H1 (cell line): Measurements from ENCODE around the gene MTO1. TPM values are rescaled to one million over a fixed set of nuclear protein-coding genes. Genes with fewer than 3 reads are reported as not detected.

Source experiments
- CTCF ChIA-PET: fragments of 300-600 bp; sonication (Branson Sonifier 250); formaldehyde crosslinking; loops from one replicate; lab custom pipeline; 2021; ENCODE audit not compliant: partially characterized antibody; lab: Charles Lee
- POLR2A ChIA-PET: fragments of 300-600 bp; sonication (Branson Sonifier 250); formaldehyde crosslinking; loops from one replicate; lab custom pipeline; 2021; ENCODE audit warnings: inconsistent platforms; ENCODE audit not compliant: partially characterized antibody; lab: Charles Lee
- DNase-seq, 2 experiments: peaks; one replicate each; pipeline versions ENCODE4 v3.0.0 to v3.0.0-alpha.2; 2010 to 2022; ENCODE audit warnings: low spot score in 2 of 2, low read depth in 1 of 2, mixed read lengths in 1 of 2
- FAIRE-seq: peaks from 2 replicates; lab custom pipeline; 2011; peaks lifted over from hg19 to GRCh38; lab: Jason Lieb, UNC
- H2AFZ ChIP-seq: 2 replicates; pipeline ENCODE4 v1.8.1; 2012; ENCODE audit warnings: low read length, inconsistent platforms
- H2AK5ac ChIP-seq: 2 replicates; pipeline ENCODE4 v1.6.1; 2013; ENCODE audit warnings: low read depth, low read length
- H2BK120ac ChIP-seq: replicated peaks from 2 replicates; pipeline ENCODE3; 2013; ENCODE audit warnings: low read depth, low read length, inconsistent platforms
- H2BK12ac ChIP-seq: 2 replicates; pipeline ENCODE4 v1.6.1; 2013; ENCODE audit warnings: low read depth, low read length
- H2BK15ac ChIP-seq: 2 replicates; pipeline ENCODE4 v1.6.1; 2013; ENCODE audit warnings: low read length
- H2BK20ac ChIP-seq: 2 replicates; pipeline ENCODE4 v1.6.1; 2013; ENCODE audit warnings: low read length
- H2BK5ac ChIP-seq: 2 replicates; pipeline ENCODE4 v1.6.1; 2013; ENCODE audit warnings: low read depth, low read length
- H3K14ac ChIP-seq: 2 replicates; pipeline ENCODE4 v1.6.1; 2013; ENCODE audit warnings: inconsistent platforms; ENCODE audit not compliant: insufficient read length
- H3K18ac ChIP-seq: 2 replicates; pipeline ENCODE4 v1.6.1; 2013; ENCODE audit warnings: low read length; ENCODE audit errors: extremely low read depth
- H3K23ac ChIP-seq: 2 replicates; pipeline ENCODE4 v1.6.1; 2013; ENCODE audit warnings: inconsistent platforms; ENCODE audit not compliant: insufficient read length
- H3K23me2 ChIP-seq: 2 replicates; pipeline ENCODE4 v1.6.1; 2013; ENCODE audit warnings: low read depth, low read length
- H3K27ac ChIP-seq: 2 replicates; pipeline ENCODE4 v1.6.1; 2011; ENCODE audit warnings: low read depth, low read length, inconsistent platforms
- H3K27me3 ChIP-seq, 4 experiments: replicated peaks in 1 of 4; 1 replicate in 1 of 4; 2 replicates in 3 of 4; pipeline versions ENCODE4 v1.6.1 to v1.8.1; 2011 to 2013; ENCODE audit warnings: low read length in 3 of 4, mild to moderate bottlenecking in 3 of 4, inconsistent platforms in 2 of 4, mixed read lengths in 2 of 4, moderate library complexity in 1 of 4; ENCODE audit not compliant: control insufficient read depth in 3 of 4, insufficient read depth in 3 of 4; ENCODE audit errors: extremely low read depth in 1 of 4
- H3K36me3 ChIP-seq, 4 experiments: 2 replicates each; pipeline versions ENCODE4 v1.6.1 to v1.8.1; 2011 to 2013; ENCODE audit warnings: mild to moderate bottlenecking in 4 of 4, low read length in 3 of 4, moderate library complexity in 2 of 4, control low read depth in 1 of 4, inconsistent platforms in 1 of 4; ENCODE audit not compliant: insufficient read depth in 4 of 4, control insufficient read depth in 2 of 4
- H3K4ac ChIP-seq: replicated peaks from 2 replicates; pipeline ENCODE3; 2013; ENCODE audit warnings: low read length, low read depth, mixed read lengths, inconsistent platforms; ENCODE audit not compliant: insufficient read length
- H3K4me1 ChIP-seq, 4 experiments: replicated peaks in 1 of 4; 1 replicate in 1 of 4; 2 replicates in 3 of 4; pipeline versions ENCODE4 v1.6.1 to v1.8.1; 2011 to 2013; ENCODE audit warnings: low read length in 3 of 4, inconsistent platforms in 2 of 4, mixed read lengths in 1 of 4; ENCODE audit not compliant: insufficient read depth in 4 of 4, control insufficient read depth in 3 of 4
- H3K4me2 ChIP-seq, 2 experiments: 2 replicates each; pipeline versions ENCODE4 v1.6.1 to v1.8.1; 2011 to 2013; ENCODE audit warnings: low read depth in 2 of 2, low read length in 2 of 2, control low read depth in 1 of 2, inconsistent platforms in 1 of 2, mild to moderate bottlenecking in 1 of 2; ENCODE audit not compliant: insufficient read depth in 1 of 2
- H3K4me3 ChIP-seq, 4 experiments: fragments of 200-600, 300-600 bp in 1 of 4; sonication (generic), shearing (Covaris generic), sonication (Bioruptor Twin) in 1 of 4; 2 replicates each; pipeline versions ENCODE4 v1.5.1 to v1.8.1; 2011 to 2016; ENCODE audit warnings: low read length in 4 of 4, low read depth in 3 of 4, control low read depth in 2 of 4, inconsistent platforms in 2 of 4, mild to moderate bottlenecking in 2 of 4, mixed read lengths in 1 of 4, moderate library complexity in 1 of 4; ENCODE audit not compliant: insufficient read depth in 2 of 4; ENCODE audit errors: extremely low read depth in 1 of 4
- H3K56ac ChIP-seq: replicated peaks from 2 replicates; pipeline ENCODE3; 2013; ENCODE audit warnings: low read depth, mild to moderate bottlenecking, mixed read lengths, low read length, inconsistent platforms; ENCODE audit not compliant: insufficient read length
- H3K79me1 ChIP-seq: 2 replicates; pipeline ENCODE4 v1.6.1; 2013; ENCODE audit warnings: low read depth, low read length, control low read depth
- H3K79me2 ChIP-seq, 2 experiments: 2 replicates each; pipeline versions ENCODE4 v1.6.1 to v1.8.1; 2012 to 2013; ENCODE audit warnings: low read length in 2 of 2, mild to moderate bottlenecking in 2 of 2, inconsistent platforms in 1 of 2; ENCODE audit not compliant: insufficient read depth in 2 of 2, control insufficient read depth in 1 of 2
- H3K9ac ChIP-seq, 4 experiments: replicated peaks in 1 of 4; 1 replicate in 1 of 4; 2 replicates in 3 of 4; pipeline versions ENCODE4 v1.6.1 to v1.8.1; 2011 to 2013; ENCODE audit warnings: low read depth in 3 of 4, low read length in 3 of 4, control low read depth in 2 of 4, mild to moderate bottlenecking in 2 of 4, moderate library complexity in 2 of 4, inconsistent platforms in 1 of 4; ENCODE audit errors: extremely low read depth in 1 of 4
- H3K9me3 ChIP-seq, 2 experiments: 2 replicates each; pipeline versions ENCODE4 v1.6.1 to v1.8.1; 2012 to 2013; ENCODE audit warnings: mild to moderate bottlenecking in 2 of 2, moderate library complexity in 2 of 2, control low read depth in 1 of 2, inconsistent platforms in 1 of 2, low read depth in 1 of 2, low read length in 1 of 2, mixed read lengths in 1 of 2; ENCODE audit not compliant: insufficient read depth in 2 of 2
- H4K20me1 ChIP-seq, 2 experiments: replicated peaks in 1 of 2; 2 replicates each; pipeline versions ENCODE3 to v1.8.1; 2011 to 2013; ENCODE audit warnings: inconsistent platforms in 2 of 2, low read length in 2 of 2, mild to moderate bottlenecking in 1 of 2; ENCODE audit not compliant: insufficient read depth in 2 of 2, control insufficient read depth in 1 of 2
- H4K5ac ChIP-seq: 2 replicates; pipeline ENCODE4 v1.6.1; 2013; ENCODE audit warnings: low read length, low read depth, mixed read lengths, inconsistent platforms; ENCODE audit not compliant: insufficient read length
- H4K8ac ChIP-seq: 2 replicates; pipeline ENCODE4 v1.8.0; 2013; ENCODE audit warnings: mild to moderate bottlenecking, moderate library complexity, low read length, inconsistent platforms; ENCODE audit not compliant: insufficient read depth; ENCODE audit errors: extremely low read depth
- H4K91ac ChIP-seq: replicated peaks from 2 replicates; pipeline ENCODE3; 2013; ENCODE audit warnings: low read length, mixed read lengths, inconsistent platforms; ENCODE audit not compliant: insufficient read length
- KDM4A ChIP-seq: IDR thresholded peaks from one replicate; pipeline ENCODE4 v1.7.1; 2012; ENCODE audit warnings: low read depth, mild to moderate bottlenecking, moderate library complexity, low read length, inconsistent platforms; ENCODE audit not compliant: severe bottlenecking
- MAFK ChIP-seq: IDR thresholded peaks from 2 replicates; pipeline ENCODE4 v1.6.1; 2012; ENCODE audit warnings: low read depth, mild to moderate bottlenecking, improper control_type of control experiment, low read length
- SIRT6 ChIP-seq: IDR thresholded peaks from one replicate; pipeline ENCODE4 v1.7.1; 2012; ENCODE audit warnings: low read length, inconsistent platforms
- WGBS, 2 experiments: shearing (Covaris generic) in 1 of 2; methylation state at CpG; one replicate each; pipeline versions ENCODE4 v1.1.6 to v1.1.7; 2013 to 2015; ENCODE audit warnings: low lambda C conversion rate in 2 of 2, mixed read lengths in 2 of 2, inconsistent platforms in 1 of 2, low coverage in 1 of 2, missing lambda C conversion rate in 1 of 2; ENCODE audit not compliant: insufficient replicate concordance in 2 of 2, insufficient coverage in 1 of 2, insufficient read length in 1 of 2; ENCODE audit errors: extremely low coverage in 1 of 2, missing lambda C conversion rate in 1 of 2; 5-methylcytosine and 5-hydroxymethylcytosine counted together
- polyA plus RNA-seq, 7 experiments: library from polyadenylated mRNA; depleted of rRNA in 3 of 7; stranded (reverse) in 5 of 7; unstranded in 2 of 7; fragments of >200 nt in 5 of 7; fragments of 200-250 nt in 2 of 7; gene quantifications; 1 replicate in 5 of 7; 2 replicates in 1 of 7; 4 replicates in 1 of 7; pipeline versions ENCODE4 v1.2.1 to v1.2.3, GENCODE V29; 2011 to 2013; ENCODE audit warnings: missing spikeins in 2 of 7, mixed read lengths in 2 of 7
- total RNA-seq: library from RNA; stranded (reverse); fragmentation: NEBNext Ultra II Directional; extraction: Animal tissue kit (Norgen Biotek cat#: 25700); gene quantifications from 2 replicates; pipeline ENCODE4 v1.2.1, GENCODE V29; 2021

MTO1 gene
- total and polyA plus RNA-seq, 2 of the 8 experiments (the other 6 are each of a cell fraction or from before 2014, with no cell fraction given) = 20.9 to 31.6 TPM

GRCh38 chr6:73513496-73513854 is 51.9 kb downstream of the MTO1 start:
- no peaks in the 10 kb centered on the region for H3K9me3 ChIP-seq
- TF ChIP-seq KDM4A = peak; percentile 7
- peak; percentile 48 for TF ChIP-seq SIRT6
- no peak for TF ChIP-seq MAFK
- H3K79me1 ChIP-seq = no peaks in the 10 kb centered on the region
- H2BK15ac ChIP-seq = no peak overlapping the region
- no peak overlapping the region for H3K23ac ChIP-seq
- no peak overlapping the region for H3K14ac ChIP-seq
- H3K18ac ChIP-seq = no peak overlapping the region
- H3K36me3 ChIP-seq = peaks cover 24 to 33% (median 31%) of the 10 kb centered on the region in 4 experiments
- H2AFZ ChIP-seq = no peak overlapping the region
- no peak overlapping the region for H2BK120ac ChIP-seq
- H2BK5ac ChIP-seq = no peak overlapping the region
- no peak for DNase-seq
- no peaks in the 10 kb centered on the region for H3K23me2 ChIP-seq
- H2BK20ac ChIP-seq = no peak overlapping the region
- WGBS, 2 experiments = 89% methylated on average over 3 of the region's 3 CpGs; no CpG with 5 or more reads in 1 of the 2 experiments
- H3K4me2 ChIP-seq = no peak overlapping the region
- ChIA-PET POLR2A (interaction anchor here (0.6 to 27.5 kb wide), 34 partner anchors 10 to 217 kb away, joined by 3 to 1482 read pairs (median 7); partner anchors contain the start of genes CGAS, DDX43, EEF1A1 and MTO1), CTCF (interaction anchor here (0.6 to 4.5 kb wide), 13 partner anchors 15 to 187 kb away, joined by 3 to 35 read pairs (median 3); no protein-coding TSS in a partner anchor)
- H3K27ac ChIP-seq = no peak overlapping the region
- peaks cover 0 to 3% of the 10 kb centered on the region in 2 experiments for H4K20me1 ChIP-seq
- no peak overlapping the region for H3K4me3 ChIP-seq
- no peak overlapping the region for H2BK12ac ChIP-seq
- H4K91ac ChIP-seq = no peak overlapping the region
- peaks cover 0 to 11% of the 10 kb centered on the region in 2 experiments; a peak in 2 of 4 replicates for H3K79me2 ChIP-seq
- H3K4me1 ChIP-seq = peaks cover 0 to 3% (median 2%) of the 10 kb centered on the region in 4 experiments; a peak in 3 of 7 replicates
- no peak overlapping the region for H3K56ac ChIP-seq
- no peak overlapping the region for H3K4ac ChIP-seq
- H3K9ac ChIP-seq = no peak overlapping the region
- H4K8ac ChIP-seq = no peak overlapping the region
- no peak overlapping the region for H2AK5ac ChIP-seq
- no peak for FAIRE-seq
- no peak overlapping the region for H4K5ac ChIP-seq
- H3K27me3 ChIP-seq = no peaks in the 10 kb centered on the region
